ENCODE data around the gene FAM181B. TPM values are rescaled to one million over a fixed set of nuclear protein-coding genes. Genes with fewer than 3 reads are reported as not detected.
A peak's percentile ranks its signal among the peaks of the same experiment; 100 is the strongest.
"Not testable (repeated sequence)": the region's sequence is repeated elsewhere in the genome, so short reads cannot be mapped to it uniquely, and the experiment has no call there.

FAM181B gene
- total RNA-seq, 1 donor = 0.54 TPM

DNA sequence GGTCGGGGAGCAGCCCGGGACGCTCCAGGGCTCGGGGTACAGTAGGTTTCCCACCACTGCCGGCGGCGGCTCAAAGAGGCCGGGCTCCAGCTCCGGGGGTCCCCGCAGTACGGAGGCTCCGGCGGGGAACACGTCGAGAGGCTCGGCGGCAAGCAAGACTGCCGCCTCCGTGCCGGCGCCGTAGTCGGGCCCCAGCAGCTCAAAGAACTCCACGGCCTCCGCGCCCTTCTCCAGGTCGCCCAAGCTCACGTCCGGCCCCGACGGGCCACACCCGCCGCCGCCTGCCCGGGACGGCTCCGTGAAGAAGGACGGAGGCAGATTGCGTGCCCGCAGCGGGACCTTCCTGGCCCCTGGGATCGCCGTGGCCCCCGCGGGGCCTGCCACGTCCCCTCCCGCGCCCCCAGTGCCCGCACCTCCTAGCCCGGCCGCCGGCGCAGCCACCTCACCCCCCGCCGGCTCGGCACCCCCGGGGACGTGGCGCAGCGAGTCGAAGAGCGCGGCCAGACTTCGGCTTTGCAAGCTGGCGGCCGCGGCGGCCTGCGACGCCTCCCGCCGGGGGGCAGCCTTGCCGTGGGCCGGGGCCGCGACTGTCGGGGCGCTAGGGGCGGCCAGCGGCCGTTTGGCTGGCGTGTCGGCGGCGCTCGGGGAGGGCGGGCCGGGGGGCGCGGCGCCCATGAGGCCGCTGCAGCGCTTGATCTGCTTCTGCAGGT lies 775 bp downstream of the FAM181B start:
- DNase-seq (ENCODE audit: low read depth in 2 of 3, low spot score in 2 of 3) = peak in 1 of 3 donors; percentile 28

DNA sequence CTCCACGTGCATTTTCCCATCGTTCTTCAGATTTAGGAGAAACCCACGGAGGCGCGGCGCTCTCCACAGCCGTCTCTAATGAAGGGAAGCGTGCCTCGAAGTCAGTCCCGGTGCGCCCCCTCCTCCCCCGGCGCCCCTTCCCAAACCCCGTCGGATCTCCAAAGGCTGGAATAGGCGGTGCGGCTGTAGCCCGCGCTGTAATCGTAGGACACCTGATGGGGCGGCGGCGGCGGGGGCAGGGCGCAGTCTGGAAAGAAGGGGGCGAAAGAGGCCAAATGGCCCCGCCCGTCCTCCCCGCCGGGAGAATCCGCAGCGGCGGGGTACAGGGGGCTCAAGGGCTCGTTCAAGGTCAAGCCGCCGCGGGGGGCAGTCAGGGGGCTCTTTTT lies 1.3 kb downstream of the FAM181B start:
- no peak for DNase-seq (ENCODE audit: low read depth in 2 of 3, low spot score in 2 of 3)

DNA sequence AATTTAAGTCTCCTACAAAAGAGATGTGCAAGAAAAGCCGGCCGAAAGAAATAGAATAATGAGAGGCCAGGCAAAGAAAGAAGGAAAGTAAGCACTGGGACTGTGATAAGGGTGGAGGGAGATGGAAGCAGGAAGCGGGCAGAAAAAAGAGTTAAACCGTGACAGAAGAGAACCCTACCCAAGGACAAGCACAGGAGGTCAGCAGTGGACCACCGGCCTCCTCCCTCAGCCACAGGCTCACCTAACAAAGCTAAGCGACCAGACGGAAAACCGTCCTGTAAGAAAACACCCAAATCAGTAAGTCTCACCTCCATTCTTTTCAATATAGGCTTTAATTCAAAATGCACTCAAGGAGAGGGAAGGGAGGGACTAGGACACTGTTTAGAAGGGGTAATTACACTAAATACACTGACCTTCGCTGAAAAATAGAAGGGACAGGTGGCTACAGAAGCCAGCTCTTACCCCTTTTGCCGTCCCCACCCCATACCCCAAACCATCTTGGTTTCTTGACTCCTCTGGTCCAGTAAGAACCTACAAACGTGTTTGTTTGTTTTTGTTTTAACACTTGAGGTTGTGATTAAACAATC lies 1.9 kb downstream of the FAM181B start:
- no peak for DNase-seq (ENCODE audit: low read depth in 2 of 3, low spot score in 2 of 3)

DNA sequence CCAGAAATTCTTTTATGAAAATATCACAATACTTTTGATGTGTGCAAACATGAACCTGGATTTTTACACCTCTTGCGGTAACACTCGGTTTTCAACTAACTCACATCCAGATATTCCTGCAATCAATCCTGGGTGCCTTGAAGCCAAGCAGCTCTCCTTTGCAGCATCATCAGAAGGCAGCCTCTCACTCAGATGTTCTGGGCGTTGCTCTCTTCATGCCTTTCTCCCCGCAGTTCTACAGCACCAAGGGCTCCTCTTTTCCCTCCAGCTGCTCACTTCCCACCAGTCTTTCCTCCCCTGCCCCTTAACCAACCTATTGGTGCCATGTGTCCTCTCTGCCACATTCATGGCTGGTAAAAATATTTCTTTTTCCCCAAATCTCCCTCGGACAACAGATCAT lies 2.9 kb downstream of the FAM181B start:
- no peak for DNase-seq (ENCODE audit: low read depth in 2 of 3, low spot score in 2 of 3)

DNA sequence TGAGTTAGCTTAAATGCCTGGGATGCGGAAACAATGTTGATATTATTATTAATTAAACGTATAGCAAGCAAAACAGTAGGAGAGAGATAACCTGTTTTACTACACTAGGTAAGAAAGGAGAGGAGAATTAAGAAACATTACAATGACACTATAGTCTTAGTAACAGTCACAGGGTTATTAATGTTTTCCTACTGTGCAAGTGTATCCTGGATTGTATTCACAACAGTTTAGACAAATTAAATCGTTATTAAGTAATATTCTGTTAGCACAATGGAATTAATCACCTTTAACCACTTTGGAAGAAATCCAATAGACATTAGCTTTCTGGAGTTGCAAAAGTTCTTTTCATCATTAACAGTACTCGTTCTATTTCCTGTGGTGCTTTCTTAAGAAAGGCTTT lies 3.4 kb downstream of the FAM181B start:
- DNase-seq (ENCODE audit: low read depth in 2 of 3, low spot score in 2 of 3) = no peak

DNA sequence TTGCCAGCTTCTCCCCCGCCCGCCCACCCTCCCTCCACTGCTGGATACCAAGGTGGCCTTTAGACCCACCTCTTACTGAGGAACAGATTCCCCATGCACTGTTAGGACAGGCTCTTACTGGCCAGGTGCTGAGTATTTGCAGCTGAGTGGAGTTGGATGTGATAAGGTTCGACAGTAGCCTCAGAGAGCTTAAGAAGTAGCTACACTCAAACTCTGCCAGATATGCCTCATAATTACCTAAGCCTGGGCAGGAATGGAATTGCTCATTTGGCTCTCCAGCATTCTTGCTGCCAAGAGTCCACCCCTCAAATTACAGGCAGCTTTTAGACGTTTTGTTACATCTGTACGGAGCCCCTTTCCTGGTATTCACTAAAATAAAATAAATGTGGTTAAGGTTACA lies 9.6 kb downstream of the FAM181B start:
- DNase-seq (ENCODE audit: low read depth in 2 of 3, low spot score in 2 of 3) = no peak

DNA sequence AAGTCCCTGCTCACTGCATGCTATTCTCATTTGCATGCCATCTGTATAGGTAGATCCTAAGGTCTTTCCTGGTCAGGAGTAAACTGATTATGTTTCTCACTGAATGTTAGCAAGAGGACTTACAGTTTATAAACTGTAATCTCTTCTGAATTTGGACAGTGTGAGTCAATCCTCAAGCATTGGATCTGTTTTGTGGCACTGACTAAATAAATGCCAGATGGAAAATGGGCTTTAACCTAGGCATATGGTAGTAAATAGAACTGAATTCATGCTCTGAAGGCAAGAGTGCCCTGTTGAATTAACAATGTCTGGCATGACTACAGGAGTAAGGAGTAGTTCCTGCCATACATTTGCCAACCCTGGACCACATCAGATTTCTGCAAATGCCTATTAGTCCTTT lies 11.4 kb downstream of the FAM181B start:
- DNase-seq (ENCODE audit: low read depth in 2 of 3, low spot score in 2 of 3) = no peak

DNA sequence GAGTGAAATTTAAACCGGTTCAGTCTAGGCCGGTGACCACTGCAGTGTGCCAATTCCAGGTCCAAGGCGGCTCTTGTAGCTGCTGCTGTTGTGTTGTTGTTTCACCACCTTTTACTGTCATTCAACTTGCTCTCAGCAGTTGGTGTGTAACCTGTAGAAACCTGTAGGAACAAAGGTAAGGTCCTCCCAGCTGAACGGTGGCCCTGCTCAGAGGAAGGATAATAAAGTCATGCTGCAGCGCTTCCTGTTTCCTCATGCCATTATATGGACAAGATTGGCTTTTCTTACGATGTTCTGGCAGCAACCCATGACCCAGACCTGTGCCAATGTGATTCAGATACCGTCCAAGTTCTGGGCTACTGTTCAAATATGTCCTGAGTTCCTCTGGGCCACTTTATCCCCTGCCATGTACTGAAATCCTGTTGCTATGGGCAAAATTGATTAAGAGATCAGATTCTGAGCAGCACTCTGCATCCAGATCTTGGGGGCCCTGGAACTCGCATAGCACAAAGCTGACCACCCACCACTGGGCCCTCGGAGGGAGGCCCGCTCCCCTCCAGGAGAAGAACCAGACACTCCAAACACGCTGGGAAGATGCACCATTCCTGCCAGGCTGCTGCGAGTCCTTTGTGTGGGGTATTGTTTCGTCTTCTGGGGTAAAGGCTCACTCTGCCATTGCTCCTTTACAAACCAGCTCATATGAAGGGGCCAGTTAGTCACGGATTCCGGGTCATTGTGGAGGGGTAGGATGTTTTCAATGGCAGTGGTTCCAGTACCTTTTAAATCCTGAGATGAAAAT lies 13.2 kb downstream of the FAM181B start:
- no peak for DNase-seq (ENCODE audit: low read depth in 2 of 3, low spot score in 2 of 3)

DNA sequence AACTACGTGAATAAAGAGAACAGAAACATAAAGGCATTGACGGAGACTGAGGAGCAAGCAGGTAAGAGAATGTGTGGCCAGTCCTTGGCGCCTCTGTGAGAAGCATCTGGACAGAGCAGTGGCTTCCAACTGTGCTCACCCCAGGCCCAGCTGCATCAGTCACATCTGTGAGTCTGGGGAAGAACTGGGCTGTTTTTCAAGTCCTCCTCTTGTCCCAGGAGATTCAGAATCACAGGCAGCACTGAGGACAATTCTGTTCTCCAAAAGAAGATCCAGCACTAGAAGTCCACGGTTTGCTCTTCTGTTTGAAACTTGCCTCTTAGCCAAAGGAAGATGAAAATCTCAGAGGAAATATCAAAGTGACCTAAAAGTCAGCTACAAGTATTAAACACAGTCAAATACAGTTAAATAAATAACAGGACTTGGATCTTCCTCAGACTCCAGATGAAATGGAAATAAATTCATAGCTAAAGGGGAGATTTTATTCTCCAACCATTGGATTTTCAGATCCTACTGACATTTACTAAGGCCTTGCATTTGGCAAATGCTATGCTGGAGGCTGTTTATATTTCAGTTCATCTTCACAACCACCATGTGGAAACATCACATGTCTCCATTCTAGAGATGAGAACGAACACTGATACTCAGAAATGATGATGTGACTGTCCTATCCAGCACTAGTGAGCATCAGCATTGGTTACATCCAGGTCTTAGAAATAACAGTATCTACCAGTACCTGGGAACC lies 14.1 kb downstream of the FAM181B start:
- no peak for DNase-seq (ENCODE audit: low read depth in 2 of 3, low spot score in 2 of 3)

DNA sequence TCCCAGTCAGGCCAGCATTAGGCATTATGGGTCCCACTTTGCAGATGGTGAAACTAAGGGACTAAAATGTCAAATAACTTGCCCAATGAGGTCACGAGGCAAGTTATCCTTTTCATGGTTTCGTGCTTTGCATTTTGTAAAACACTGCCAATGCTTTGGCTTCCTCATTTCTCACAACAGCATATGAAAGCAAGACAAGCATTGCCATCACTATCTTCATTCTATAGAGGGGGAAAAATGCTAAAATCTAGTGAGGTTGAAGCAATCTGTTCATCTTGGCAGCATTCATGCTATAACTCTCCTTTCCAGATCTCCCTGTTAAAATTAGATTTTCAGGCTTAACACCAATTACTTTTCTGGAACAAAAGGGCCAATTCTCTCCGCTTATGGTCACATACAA lies 14.8 kb downstream of the FAM181B start:
- DNase-seq (ENCODE audit: low read depth in 2 of 3, low spot score in 2 of 3) = no peak

DNA sequence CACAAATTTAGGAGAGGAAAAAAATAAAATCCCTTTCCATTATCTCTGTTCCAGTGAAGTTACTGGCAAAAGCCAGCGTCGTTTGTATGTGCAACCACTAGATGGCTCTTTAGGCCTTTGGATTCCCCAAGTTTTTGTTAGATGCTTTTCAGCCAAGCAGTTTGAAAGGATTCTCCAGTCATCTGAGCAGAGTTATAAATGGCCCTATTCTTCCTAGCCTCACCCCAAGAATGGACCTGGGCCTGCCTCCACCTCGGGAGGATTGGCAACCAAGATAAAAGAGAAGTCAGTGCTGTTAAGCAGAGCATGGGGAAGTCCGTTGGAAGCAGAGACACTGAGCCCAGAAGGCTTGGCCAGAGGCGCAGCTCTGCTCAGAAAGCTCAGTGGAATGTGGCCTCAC lies 15.4 kb downstream of the FAM181B start:
- DNase-seq (ENCODE audit: low read depth in 2 of 3, low spot score in 2 of 3) = peak in 1 of 3 donors; percentile 54

DNA sequence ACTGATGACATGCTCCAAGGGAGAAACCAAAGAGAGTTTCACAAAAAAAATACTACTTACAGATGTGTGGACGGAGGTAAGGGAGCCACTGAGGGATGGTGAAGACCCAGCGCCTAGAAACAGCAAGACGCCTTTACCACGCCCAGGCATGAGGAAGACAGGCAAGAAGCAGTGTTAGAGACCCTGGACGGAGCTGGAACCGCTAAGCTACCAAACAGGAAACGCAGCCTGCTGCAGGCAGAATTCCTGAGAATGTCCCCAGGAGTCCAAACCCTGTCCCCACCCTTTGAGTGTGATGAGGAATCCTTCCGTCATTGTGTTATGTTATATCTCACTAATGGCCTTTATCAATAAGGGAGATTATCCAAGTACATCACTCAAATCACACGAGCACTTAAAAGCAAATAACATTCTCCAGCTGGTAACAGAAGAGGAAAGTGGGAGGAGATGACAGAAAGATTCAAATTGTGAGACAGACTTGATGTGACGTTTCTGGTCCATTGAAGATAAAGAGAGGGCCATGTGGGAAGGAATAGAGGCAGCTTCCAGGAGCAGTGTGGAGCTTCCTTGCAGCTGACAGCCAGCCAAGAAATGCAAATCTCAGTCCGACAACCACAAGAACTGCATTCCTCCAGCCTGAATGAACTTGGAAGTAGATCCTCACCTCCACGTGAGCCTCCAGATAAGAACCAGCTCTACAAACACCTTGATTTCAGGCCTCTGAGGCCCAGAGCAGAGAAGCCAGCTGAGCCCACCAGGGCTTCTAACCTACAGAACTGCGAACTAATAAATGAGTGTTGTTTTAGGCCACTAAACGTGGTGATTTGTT lies 19.1 kb downstream of the FAM181B start:
- DNase-seq (ENCODE audit: low read depth in 2 of 3, low spot score in 2 of 3) = no peak

DNA sequence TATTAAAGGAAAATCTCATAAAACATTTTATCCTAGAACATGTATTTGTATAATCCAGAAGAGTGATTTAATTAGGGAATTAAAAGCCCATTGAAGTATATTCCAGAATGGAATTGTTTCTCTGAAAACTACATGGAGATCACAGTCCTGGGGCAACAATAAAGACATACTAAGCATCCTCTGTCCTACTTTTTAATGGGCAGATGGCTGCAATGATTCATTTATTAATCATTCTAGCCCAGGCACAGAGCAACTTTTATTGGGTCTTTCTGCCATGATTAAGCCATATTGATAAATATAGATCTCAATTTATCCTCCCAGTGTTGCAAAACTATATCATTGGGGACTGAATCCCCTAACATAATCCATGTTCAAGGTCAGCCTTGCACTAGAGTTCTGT lies 22.0 kb downstream of the FAM181B start:
- no peak for DNase-seq (ENCODE audit: low read depth in 2 of 3, low spot score in 2 of 3)

DNA sequence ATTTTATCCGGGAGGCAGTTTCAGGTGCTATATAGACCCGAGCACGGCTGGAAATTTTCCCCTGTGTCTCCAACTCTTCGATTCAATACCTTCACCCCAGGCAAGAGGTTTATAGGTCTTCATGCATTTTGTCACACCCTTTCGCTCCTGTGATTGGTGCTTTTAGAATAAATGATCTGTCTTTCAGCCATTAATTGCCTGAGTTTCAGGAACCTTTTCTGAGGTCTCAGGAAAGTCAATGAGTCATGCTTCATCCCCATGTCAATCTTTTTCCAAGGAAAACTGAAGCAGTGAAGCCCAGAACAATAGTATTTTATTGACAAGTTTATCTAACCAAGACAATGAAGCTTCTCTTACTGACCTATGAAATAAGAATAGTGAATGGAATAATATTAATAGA lies 29.9 kb downstream of the FAM181B start:
- no peak for DNase-seq (ENCODE audit: low read depth in 2 of 3, low spot score in 2 of 3)

DNA sequence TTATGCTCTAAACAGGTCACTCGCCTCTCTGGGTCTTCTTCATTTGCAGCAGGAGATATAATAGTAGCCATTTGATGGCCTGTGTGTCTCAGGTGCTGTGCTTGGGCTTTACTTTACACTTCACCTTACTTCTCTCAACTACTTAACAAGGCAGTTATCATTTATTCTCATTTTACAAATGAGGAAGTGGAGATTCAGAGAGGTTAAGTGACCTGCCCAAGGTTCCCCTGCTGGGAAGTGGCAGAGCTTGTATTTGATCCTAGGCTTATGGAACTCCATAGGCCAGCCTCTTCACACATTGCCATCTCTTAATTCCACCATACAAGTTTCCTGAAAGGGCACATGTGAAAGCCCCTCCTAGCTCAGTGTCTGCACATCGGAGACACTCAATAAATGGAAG lies 30.4 kb downstream of the FAM181B start:
- no peak for DNase-seq (ENCODE audit: low read depth in 2 of 3, low spot score in 2 of 3)

DNA sequence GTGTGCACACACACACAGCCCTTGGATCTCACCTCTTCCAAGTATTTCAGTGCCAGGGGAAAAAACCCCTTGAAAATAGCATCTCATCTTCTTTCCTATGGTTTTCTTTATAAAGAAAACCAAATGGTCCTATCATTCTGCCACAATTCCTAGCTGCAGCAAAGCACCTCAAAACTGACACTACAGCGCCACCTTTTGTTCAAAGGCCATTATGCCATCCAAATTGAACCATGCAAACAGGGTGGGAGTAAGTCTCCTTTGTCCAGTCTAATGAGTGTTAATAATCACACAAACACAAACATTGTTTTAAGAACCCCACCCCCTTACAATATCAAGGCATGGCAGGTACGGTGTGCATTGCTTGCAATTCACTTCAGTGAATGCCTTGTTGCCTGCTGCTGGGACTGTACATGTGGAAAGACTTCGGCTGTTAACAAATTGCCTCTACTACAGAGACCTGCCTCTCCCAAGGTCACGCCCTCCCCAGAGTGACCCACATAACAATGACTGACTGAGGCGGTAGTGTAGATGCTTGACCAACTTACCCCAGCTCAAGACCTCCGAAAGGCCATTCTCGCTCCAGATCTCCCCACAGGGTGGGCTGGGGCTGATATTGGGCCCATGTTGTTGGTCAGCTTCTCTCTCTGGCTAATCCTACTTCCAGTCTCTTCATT lies 31.7 kb downstream of the FAM181B start:
- DNase-seq (ENCODE audit: low read depth in 2 of 3, low spot score in 2 of 3) = peak in 1 of 3 donors; percentile 60

DNA sequence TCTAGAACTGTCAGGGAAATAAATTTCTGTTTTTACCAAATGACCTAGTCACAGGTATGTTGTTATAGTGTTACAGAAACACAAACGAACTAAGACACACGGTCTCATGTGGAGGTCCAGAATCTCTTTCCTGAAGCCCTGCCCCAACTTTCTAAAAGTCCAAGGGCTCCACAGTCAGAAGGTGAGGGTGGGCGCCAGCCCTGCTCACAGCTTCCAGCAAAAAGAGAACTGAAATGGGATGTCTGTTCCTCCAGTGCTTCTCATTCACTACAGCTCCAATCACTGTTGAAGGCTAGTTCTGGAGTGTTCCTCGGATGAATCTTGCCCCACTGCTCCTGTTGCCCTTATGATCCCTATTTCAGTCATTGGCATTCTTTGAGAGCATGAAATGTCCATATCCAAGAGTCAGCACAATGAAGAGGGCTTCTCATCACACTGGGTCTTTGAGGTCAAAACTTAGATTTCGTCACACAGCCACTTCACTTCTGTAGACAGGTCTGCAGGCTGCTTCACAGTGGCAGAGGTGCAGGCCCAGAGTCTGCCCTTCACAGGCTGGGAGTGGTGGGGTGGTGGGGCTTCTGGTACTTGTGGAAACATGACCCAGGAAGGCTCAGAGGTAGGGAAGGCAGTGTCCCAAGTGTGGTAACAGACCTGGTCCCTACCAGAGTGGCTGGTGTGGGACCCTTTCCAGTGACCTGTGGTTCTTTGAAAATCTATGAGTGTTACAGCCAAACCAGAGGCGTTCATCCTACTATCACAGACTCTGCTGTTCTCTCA lies 34.9 kb downstream of the FAM181B start:
- no peak for DNase-seq (ENCODE audit: low read depth in 2 of 3, low spot score in 2 of 3)

DNA sequence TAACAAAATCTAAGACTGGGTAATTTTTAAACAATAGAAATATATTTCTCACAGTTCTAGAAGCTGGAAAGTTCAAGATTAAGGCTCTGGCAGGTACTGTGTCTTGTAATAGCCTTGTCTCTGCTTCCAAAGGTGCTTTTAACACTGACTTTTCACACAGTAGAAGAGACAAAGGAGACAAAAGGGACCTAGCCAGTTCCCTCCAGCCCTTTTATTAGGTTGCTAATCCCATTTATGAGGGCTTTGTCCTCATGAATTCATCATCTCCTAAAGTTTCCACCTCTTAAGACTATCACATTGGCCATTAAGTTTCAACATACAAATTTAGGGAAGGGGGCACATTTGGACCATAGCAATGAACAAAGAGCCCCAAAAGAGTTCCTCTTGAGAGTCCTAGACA lies 40.7 kb downstream of the FAM181B start:
- DNase-seq (ENCODE audit: low read depth in 2 of 3, low spot score in 2 of 3) = no peak

DNA sequence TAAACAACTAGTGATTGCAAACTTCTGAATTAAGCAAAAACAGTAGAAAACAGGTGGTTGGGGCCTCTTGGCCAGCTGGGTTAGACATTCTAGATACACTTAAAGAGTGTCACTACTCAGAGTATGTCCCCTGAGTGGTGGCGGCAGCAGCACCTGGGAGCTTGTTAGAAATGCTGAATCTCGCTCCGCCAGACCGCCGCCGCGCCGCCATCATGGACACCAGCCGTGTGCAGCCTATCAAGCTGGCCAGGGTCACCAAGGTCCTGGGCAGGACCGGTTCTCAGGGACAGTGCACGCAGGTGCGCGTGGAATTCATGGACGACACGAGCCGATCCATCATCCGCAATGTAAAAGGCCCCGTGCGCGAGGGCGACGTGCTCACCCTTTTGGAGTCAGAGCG lies 44.3 kb downstream of the FAM181B start:
- not testable (repeated sequence) for DNase-seq (ENCODE audit: low read depth in 2 of 3, low spot score in 2 of 3)

Measured in hematopoietic multipotent progenitor cell (in vitro differentiated cells).